ENCODE measurements around the gene TAX1BP1.
"Not testable (repeated sequence)": the region's sequence is repeated elsewhere in the genome, so short reads cannot be mapped to it uniquely, and the experiment has no call there.

The TAX1BP1 gene

GRCh38 chr7:27739301-27739908 is 557 bp upstream of the TAX1BP1 start:
- DNase-seq (ENCODE audit: low read depth in 2 of 2), result no peak

GRCh38 chr7:27740449-27741086 is 606 bp downstream of the TAX1BP1 start:
- DNase-seq (ENCODE audit: low read depth in 2 of 2), result peak; percentile 21 to 26

- DNase-seq (ENCODE audit: low read depth in 2 of 2), result not testable (repeated sequence)
Observed at GRCh38 chr7:27742091-27742710, 2.2 kb downstream of the TAX1BP1 start.

GRCh38 chr7:27745064-27745583 is 5.2 kb downstream of the TAX1BP1 start:
- peak; percentile 47 to 51 for DNase-seq (ENCODE audit: low read depth in 2 of 2)

GRCh38 chr7:27746486-27746885 is 6.5 kb downstream of the TAX1BP1 start:
- DNase-seq (ENCODE audit: low read depth in 2 of 2), result no peak

GRCh38 chr7:27746978-27747377 is 7.0 kb downstream of the TAX1BP1 start:
- no peak for DNase-seq (ENCODE audit: low read depth in 2 of 2)

- DNase-seq (ENCODE audit: low read depth in 2 of 2), result no peak
Observed at GRCh38 chr7:27747589-27748368, 7.8 kb downstream of the TAX1BP1 start.

- DNase-seq (ENCODE audit: low read depth in 2 of 2), result no peak
Observed at GRCh38 chr7:27750316-27750715, 10.4 kb downstream of the TAX1BP1 start.

- no peak for DNase-seq (ENCODE audit: low read depth in 2 of 2)
Observed at GRCh38 chr7:27751888-27752660, 12.1 kb downstream of the TAX1BP1 start.

GRCh38 chr7:27753863-27754262 is 13.9 kb downstream of the TAX1BP1 start:
- DNase-seq (ENCODE audit: low read depth in 2 of 2), result no peak

- no peak for DNase-seq (ENCODE audit: low read depth in 2 of 2)
Observed at GRCh38 chr7:27756298-27756697, 16.3 kb downstream of the TAX1BP1 start.

GRCh38 chr7:27759491-27759890 is 19.5 kb downstream of the TAX1BP1 start:
- no peak for DNase-seq (ENCODE audit: low read depth in 2 of 2)

- DNase-seq (ENCODE audit: low read depth in 2 of 2), result no peak
Observed at GRCh38 chr7:27762062-27762461, 22.1 kb downstream of the TAX1BP1 start.

GRCh38 chr7:27763983-27764508 is 24.1 kb downstream of the TAX1BP1 start:
- no peak for DNase-seq (ENCODE audit: low read depth in 2 of 2)

- DNase-seq (ENCODE audit: low read depth in 2 of 2), result no peak
Observed at GRCh38 chr7:27765841-27766240, 25.9 kb downstream of the TAX1BP1 start.

- no peak for DNase-seq (ENCODE audit: low read depth in 2 of 2)
Observed at GRCh38 chr7:27767374-27767773, 27.4 kb downstream of the TAX1BP1 start.

- DNase-seq (ENCODE audit: low read depth in 2 of 2), result no peak
Observed at GRCh38 chr7:27771111-27771510, 31.1 kb downstream of the TAX1BP1 start.

GRCh38 chr7:27774717-27775328 is 34.9 kb downstream of the TAX1BP1 start:
- no peak for DNase-seq (ENCODE audit: low read depth in 2 of 2)

GRCh38 chr7:27775782-27776181 is 35.8 kb downstream of the TAX1BP1 start:
- no peak for DNase-seq (ENCODE audit: low read depth in 2 of 2)

- DNase-seq (ENCODE audit: low read depth in 2 of 2), result no peak
Observed at GRCh38 chr7:27777662-27778061, 37.7 kb downstream of the TAX1BP1 start.

GRCh38 chr7:27779873-27780272 is 39.9 kb downstream of the TAX1BP1 start:
- no peak for DNase-seq (ENCODE audit: low read depth in 2 of 2)

All from fibroblast of skin of left quadriceps (primary cell).